ENCODE measurements around the gene CLDN19. TPM values are rescaled to one million over a fixed set of nuclear protein-coding genes. Genes with fewer than 3 reads are reported as not detected.
"Not testable (repeated sequence)": the region's sequence is repeated elsewhere in the genome, so short reads cannot be mapped to it uniquely, and the experiment has no call there.

Gene CLDN19
- total RNA-seq, 1 experiment from 2014 or later: not detected

GRCh38 chr1:42752284-42752683, 12.2 kb upstream of the CLDN19 start:
- no peaks in the 10 kb centered on the region for H3K27me3 ChIP-seq (replicated peaks)
- H3K27ac ChIP-seq: no peak overlapping the region; the same call in 1 of the 2 replicates
- no peak overlapping the region for H3K4me3 ChIP-seq
- peak in 1 of 2 experiments; percentile 33 for DNase-seq (ENCODE audit: low read depth in 1 of 2, low spot score in 2 of 2)
- peaks cover 4% of the 10 kb centered on the region for H3K4me1 ChIP-seq (replicated peaks)
- no peaks in the 10 kb centered on the region for H3K9me3 ChIP-seq (replicated peaks)
- peaks cover 89% of the 10 kb centered on the region for H3K36me3 ChIP-seq

GRCh38 chr1:42751511-42752070, 11.6 kb upstream of the CLDN19 start:
- not testable (repeated sequence) for H3K4me3 ChIP-seq; H3K27me3 ChIP-seq (replicated peaks); H3K27ac ChIP-seq; H3K4me1 ChIP-seq (replicated peaks); H3K9me3 ChIP-seq (replicated peaks)
- H3K36me3 ChIP-seq: peaks cover 89% of the 10 kb centered on the region
- DNase-seq (ENCODE audit: low read depth in 1 of 2, low spot score in 2 of 2): peak in 1 of 2 experiments; percentile 11

GRCh38 chr1:42750041-42750440, 10.0 kb upstream of the CLDN19 start:
- no peaks in the 10 kb centered on the region for H3K9me3 ChIP-seq (replicated peaks)
- H3K4me3 ChIP-seq: no peak overlapping the region
- no peak overlapping the region for H3K27ac ChIP-seq
- H3K4me1 ChIP-seq (replicated peaks): peaks cover 4% of the 10 kb centered on the region
- H3K27me3 ChIP-seq (replicated peaks): no peaks in the 10 kb centered on the region
- DNase-seq (ENCODE audit: low read depth in 1 of 2, low spot score in 2 of 2): no peak
- H3K36me3 ChIP-seq: peaks cover 86% of the 10 kb centered on the region

GRCh38 chr1:42748461-42749410, 8.7 kb upstream of the CLDN19 start:
- peaks cover 73% of the 10 kb centered on the region for H3K36me3 ChIP-seq
- DNase-seq (ENCODE audit: low read depth in 1 of 2, low spot score in 2 of 2): no peak
- H3K9me3 ChIP-seq (replicated peaks): no peaks in the 10 kb centered on the region
- H3K4me1 ChIP-seq (replicated peaks): peaks cover 4% of the 10 kb centered on the region
- no peak overlapping the region for H3K27ac ChIP-seq
- no peak overlapping the region for H3K4me3 ChIP-seq
- H3K27me3 ChIP-seq (replicated peaks): no peaks in the 10 kb centered on the region

GRCh38 chr1:42748021-42748420, 8.0 kb upstream of the CLDN19 start:
- no peaks in the 10 kb centered on the region for H3K9me3 ChIP-seq (replicated peaks)
- no peak overlapping the region for H3K27ac ChIP-seq
- peaks cover 66% of the 10 kb centered on the region for H3K36me3 ChIP-seq

GRCh38 chr1:42747125-42747524, 7.1 kb upstream of the CLDN19 start:
- Histone ChIP-seq H3K9me3 (replicated peaks) (no peaks in the 10 kb centered on the region), H3K4me1 (replicated peaks) (no peaks in the 10 kb centered on the region), H3K27me3 (replicated peaks) (no peaks in the 10 kb centered on the region), H3K36me3 (peaks cover 57% of the 10 kb centered on the region), H3K4me3 (no peak overlapping the region), H3K27ac (no peak overlapping the region)
- DNase-seq (ENCODE audit: low read depth in 1 of 2, low spot score in 2 of 2): peak in 1 of 2 experiments; percentile 23

More at GRCh38 chr1:42748021-42748420, 8.0 kb upstream of the CLDN19 start:
- Histone ChIP-seq H3K4me3 (no peak overlapping the region), H3K27me3 (replicated peaks) (no peaks in the 10 kb centered on the region), H3K4me1 (replicated peaks) (no peaks in the 10 kb centered on the region)
- DNase-seq (ENCODE audit: low read depth in 1 of 2, low spot score in 2 of 2): no peak

GRCh38 chr1:42746436-42747105, 6.5 kb upstream of the CLDN19 start:
- Histone ChIP-seq H3K27me3 (replicated peaks) (no peaks in the 10 kb centered on the region), H3K4me3 (no peak overlapping the region), H3K4me1 (replicated peaks) (no peaks in the 10 kb centered on the region), H3K27ac (no peak overlapping the region), H3K36me3 (peaks cover 51% of the 10 kb centered on the region), H3K9me3 (replicated peaks) (no peaks in the 10 kb centered on the region)
- DNase-seq (ENCODE audit: low read depth in 1 of 2, low spot score in 2 of 2): peak in 1 of 2 experiments; percentile 33

- no peak overlapping the region for H3K27ac ChIP-seq
- peak in 1 of 2 experiments; percentile 27 for DNase-seq (ENCODE audit: low read depth in 1 of 2, low spot score in 2 of 2)
- no peaks in the 10 kb centered on the region for H3K9me3 ChIP-seq (replicated peaks)
- no peaks in the 10 kb centered on the region for H3K27me3 ChIP-seq (replicated peaks)
- H3K4me3 ChIP-seq: no peak overlapping the region
- H3K4me1 ChIP-seq (replicated peaks): no peaks in the 10 kb centered on the region
- peaks cover 50% of the 10 kb centered on the region for H3K36me3 ChIP-seq
Measured at GRCh38 chr1:42745851-42746250, 5.8 kb upstream of the CLDN19 start.

- no peak overlapping the region for H3K27ac ChIP-seq
- DNase-seq (ENCODE audit: low read depth in 1 of 2, low spot score in 2 of 2): no peak
- no peaks in the 10 kb centered on the region for H3K4me1 ChIP-seq (replicated peaks)
- H3K36me3 ChIP-seq: peaks cover 38% of the 10 kb centered on the region
- no peak overlapping the region for H3K4me3 ChIP-seq
- no peaks in the 10 kb centered on the region for H3K27me3 ChIP-seq (replicated peaks)
- no peaks in the 10 kb centered on the region for H3K9me3 ChIP-seq (replicated peaks)
Measured at GRCh38 chr1:42744148-42744413, 4.0 kb upstream of the CLDN19 start.

GRCh38 chr1:42743317-42744147, 3.5 kb upstream of the CLDN19 start:
- H3K4me3 ChIP-seq: no peak overlapping the region
- H3K27me3 ChIP-seq (replicated peaks): no peaks in the 10 kb centered on the region
- DNase-seq (ENCODE audit: low read depth in 1 of 2, low spot score in 2 of 2): no peak
- no peak overlapping the region for H3K27ac ChIP-seq
- H3K9me3 ChIP-seq (replicated peaks): no peaks in the 10 kb centered on the region
- no peaks in the 10 kb centered on the region for H3K4me1 ChIP-seq (replicated peaks)
- peaks cover 32% of the 10 kb centered on the region for H3K36me3 ChIP-seq

GRCh38 chr1:42742617-42743316, 2.7 kb upstream of the CLDN19 start:
- Histone ChIP-seq H3K27ac (no peak overlapping the region), H3K36me3 (peaks cover 24% of the 10 kb centered on the region), H3K27me3 (replicated peaks) (no peaks in the 10 kb centered on the region), H3K4me1 (replicated peaks) (no peaks in the 10 kb centered on the region), H3K4me3 (no peak overlapping the region), H3K9me3 (replicated peaks) (no peaks in the 10 kb centered on the region)
- no peak for DNase-seq (ENCODE audit: low read depth in 1 of 2, low spot score in 2 of 2)

GRCh38 chr1:42742141-42742540, 2.1 kb upstream of the CLDN19 start:
- Histone ChIP-seq H3K36me3 (peaks cover 18% of the 10 kb centered on the region), H3K4me3 (no peak overlapping the region), H3K27ac (no peak overlapping the region), H3K4me1 (replicated peaks) (no peaks in the 10 kb centered on the region), H3K27me3 (replicated peaks) (no peaks in the 10 kb centered on the region), H3K9me3 (replicated peaks) (no peaks in the 10 kb centered on the region)
- no peak for DNase-seq (ENCODE audit: low read depth in 1 of 2, low spot score in 2 of 2)

- peaks cover 14% of the 10 kb centered on the region for H3K36me3 ChIP-seq
- no peak overlapping the region for H3K4me3 ChIP-seq
- DNase-seq (ENCODE audit: low read depth in 1 of 2, low spot score in 2 of 2): no peak
- no peaks in the 10 kb centered on the region for H3K9me3 ChIP-seq (replicated peaks)
- no peak overlapping the region for H3K27ac ChIP-seq
- H3K4me1 ChIP-seq (replicated peaks): no peaks in the 10 kb centered on the region
- H3K27me3 ChIP-seq (replicated peaks): no peaks in the 10 kb centered on the region
Measured at GRCh38 chr1:42741706-42742105, 1.7 kb upstream of the CLDN19 start.
